NCI-H1694 treated with DMSO at 0.1 percent for 48 hours (cell line): Measurements from ENCODE around the gene MFAP3L.
"Not testable (repeated sequence)": the region's sequence is repeated elsewhere in the genome, so short reads cannot be mapped to it uniquely, and the experiment has no call there.

Source experiments
- DNase-seq: peaks from one replicate; lab custom pipeline; 2025; lab: John Stamatoyannopoulos, UW

Gene MFAP3L

DNA sequence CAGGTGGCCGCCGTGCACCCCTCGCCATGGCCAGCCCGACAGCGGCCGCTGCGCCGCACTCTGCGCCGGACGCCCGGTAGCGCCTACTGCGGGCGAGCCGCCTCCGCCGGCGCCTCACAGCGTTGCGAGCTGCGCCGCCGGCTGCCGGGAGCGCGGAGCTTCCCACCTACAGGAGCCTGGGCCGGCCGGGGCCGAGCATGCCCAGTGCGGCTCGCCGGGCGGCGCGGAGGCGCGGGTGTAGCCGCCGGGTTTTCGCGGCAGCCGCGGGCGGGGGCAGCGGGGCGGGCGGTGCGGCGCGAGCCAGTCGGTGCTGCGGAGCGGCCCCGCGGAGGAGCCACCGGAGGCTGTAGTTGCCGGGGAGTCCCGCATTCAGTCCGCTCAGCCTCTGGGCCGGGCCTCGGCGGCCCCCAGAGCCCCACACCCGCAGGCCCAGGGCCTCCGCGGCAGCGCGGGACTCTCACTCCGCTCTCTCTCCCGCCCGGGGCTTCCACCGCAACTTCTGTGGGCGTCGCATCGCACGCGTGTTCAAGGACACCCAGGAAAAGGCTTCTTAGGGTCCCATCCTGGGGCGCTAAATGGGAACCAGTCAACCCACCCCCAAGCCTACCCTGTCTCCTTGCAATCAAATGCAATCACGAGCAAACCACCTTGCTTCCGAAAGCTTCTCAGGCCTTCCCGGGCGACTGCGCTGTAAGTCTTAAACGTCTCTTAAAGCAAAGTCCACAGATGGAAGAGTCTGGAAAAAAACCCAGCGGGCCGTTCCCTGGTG lies at the start of gene MFAP3L:
MFAP3L (minus strand) TSS at position 143 of the 769 bp plus-strand sequence. CDS start 20,518 bp downstream, outside the sequence.
- DNase-seq = peak; percentile 39

GRCh38 chr4:170071196-170071595 lies 45.0 kb upstream of the MFAP3L start:
- no peak for DNase-seq

DNA sequence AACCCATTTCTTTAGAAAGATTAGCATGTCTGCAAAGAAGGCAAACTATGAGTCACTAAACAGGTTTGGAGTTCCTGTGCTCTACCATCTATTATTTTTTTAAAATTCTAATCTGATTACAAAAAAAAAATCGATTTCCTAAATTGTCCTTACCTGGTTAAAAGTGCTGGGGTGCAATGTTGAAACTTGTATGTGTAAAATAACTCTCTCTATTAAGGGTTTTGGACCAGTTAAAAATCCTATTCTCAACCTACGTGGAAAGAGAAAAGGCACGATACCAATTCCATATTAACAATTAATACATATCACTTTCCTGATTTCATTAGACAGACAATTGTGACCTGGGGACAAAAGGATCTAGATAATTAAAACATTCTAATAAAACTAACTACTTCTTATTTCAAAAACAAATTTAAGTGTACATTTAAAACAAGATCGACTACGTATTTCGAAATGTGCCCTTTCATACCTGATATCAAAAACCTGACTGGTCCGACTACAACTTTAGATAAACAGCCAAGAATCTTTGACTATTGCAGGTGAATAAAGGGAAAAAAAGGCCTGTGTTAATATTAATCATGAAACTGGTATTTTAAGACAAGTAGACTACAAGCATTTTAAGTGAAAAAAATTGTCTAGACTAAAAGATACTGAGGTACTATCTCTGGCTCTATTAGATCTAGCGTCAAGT lies 42.4 kb upstream of the MFAP3L start:
- no peak for DNase-seq

DNA sequence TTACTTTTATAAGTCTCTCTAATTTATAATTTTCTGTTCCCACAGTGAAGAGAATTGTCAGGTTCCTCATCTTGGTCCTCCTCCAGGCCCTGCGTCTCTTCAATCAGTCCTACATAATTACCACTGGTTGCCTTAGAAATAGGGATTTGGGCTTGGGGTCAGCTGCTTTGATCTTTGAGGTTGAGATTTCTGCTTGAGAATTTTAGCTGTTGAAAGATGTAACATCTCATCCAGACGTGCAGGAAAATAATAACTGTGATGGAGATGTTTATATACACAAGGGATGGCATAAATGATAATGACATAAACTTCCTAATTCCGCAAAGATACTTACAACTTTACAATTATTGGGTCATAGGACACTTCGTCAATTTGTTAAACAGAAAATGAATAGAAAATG lies 33.2 kb upstream of the MFAP3L start:
- DNase-seq = no peak

DNA sequence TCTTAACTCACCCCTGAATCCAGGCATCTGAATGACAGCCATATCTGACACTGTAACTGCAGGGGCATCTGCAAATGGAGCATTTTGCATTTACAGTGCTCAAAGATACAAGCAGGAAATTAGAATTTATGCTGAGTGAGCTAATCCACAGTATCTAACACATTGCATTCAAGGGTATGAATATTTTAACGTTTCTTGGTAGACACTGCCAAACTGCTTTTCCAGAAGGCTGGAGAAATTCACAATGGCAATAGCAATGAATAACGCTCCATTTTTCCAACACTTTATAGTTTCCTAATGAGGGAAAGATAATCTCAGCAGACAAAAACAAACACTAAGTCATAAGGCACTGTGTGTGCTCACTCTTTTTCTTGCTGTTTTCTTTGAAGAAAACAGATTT lies 32.6 kb upstream of the MFAP3L start:
- no peak for DNase-seq

DNA sequence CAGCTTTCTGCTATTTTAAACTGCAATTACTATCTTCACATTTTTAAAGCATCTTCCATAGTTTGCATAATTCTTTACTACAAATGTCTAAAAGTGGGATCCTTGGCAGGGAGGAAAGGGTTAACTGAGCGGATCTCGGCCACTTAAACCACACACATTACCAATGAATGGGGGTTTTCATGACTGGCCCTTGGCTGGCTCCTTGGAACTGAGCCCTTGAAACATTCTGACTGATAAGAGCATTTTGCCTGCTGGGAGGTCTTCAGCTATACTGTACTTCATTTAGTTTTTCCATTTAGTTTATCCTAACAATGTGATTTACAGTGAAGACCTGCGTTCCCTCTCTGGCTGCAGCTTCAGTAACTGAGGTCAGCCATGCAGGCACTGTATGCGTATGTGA lies 31.7 kb upstream of the MFAP3L start:
- DNase-seq = no peak

- DNase-seq = no peak
Observed at GRCh38 chr4:170052919-170053318, 26.7 kb upstream of the MFAP3L start.

DNA sequence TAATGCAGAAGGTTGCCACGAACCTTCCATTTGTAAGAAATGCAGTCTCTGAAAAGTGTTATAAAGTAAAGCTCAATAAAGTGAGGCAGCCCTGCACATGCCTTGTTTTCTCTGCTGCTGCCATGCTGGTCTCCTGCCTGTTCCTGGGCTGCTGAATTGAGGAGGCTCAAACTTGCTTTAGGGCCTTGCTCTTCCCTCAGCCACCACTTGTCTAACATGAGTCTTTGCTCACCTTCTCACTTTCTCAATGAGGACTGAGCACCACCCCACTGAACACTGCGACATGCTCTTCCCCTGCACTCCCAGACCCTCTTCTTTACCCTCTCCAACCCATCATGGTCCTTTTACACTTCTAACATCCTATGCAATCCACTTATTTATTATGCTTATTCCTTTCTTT lies 25.2 kb upstream of the MFAP3L start:
- no peak for DNase-seq

- no peak for DNase-seq
Observed at GRCh38 chr4:170049766-170050165, 23.6 kb upstream of the MFAP3L start.

DNA sequence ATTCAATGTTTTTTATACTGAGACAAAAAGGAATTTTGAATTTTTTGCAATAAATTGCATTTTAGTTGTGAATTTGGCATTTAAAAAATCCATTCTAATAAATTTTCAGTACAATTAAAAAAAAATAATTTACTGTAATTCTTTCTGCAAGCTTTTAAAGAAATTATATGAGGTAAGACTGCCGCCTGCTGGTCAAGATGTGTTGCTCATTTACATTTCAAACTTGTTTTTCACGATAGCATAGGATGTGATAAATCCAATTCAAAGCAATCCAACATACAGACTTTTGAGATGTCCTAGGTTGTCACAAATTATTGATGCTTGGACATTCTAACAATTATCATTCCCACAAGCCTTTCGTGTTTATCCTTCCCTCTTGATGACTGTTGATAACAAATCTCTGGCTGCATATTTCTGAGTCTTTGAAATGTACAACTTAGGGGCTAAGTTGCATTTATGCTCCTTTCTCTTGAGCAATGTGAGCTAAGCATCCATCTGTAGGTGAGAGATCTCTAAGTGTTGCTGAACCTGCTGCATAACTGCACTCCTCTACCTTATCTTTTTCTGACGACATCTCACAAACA lies 21.7 kb upstream of the MFAP3L start:
- peak; percentile 14 for DNase-seq

- not testable (repeated sequence) for DNase-seq
Observed at GRCh38 chr4:170046156-170046555, 20.0 kb upstream of the MFAP3L start.

DNA sequence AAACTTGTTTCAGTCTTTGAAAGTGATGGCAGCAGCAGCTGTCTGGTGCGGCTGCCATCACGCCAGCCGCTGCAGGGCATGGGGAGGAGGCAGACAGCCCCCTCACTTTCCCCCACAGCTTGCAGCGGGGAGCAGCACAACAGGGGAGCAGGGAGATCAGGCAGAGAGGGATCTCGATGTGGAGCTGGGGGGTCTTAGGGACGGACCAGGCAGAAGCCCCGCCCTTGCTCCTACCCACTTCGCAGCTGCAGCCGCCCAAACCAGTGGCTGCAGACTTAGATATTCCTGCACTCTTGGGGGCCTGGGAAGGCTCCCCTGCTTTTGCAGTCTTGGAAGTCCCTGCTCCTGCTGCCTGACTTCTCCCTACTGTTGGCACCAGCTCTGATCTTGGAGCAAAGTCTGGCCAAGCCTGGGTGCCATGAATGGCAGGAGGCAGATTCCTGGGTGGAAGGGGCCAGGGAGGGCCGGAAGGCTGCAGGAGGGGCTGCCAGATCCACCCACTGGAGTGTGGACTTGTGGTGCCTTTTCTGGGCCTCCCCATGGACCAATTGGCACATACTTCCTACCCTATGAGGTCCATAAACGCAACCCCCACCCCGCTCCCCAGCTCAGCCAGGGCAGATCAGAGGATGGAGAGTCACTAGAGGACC lies 14.0 kb upstream of the MFAP3L start:
- DNase-seq = no peak

- no peak for DNase-seq
Observed at GRCh38 chr4:170038769-170039168, 12.6 kb upstream of the MFAP3L start.

GRCh38 chr4:170038232-170038631 lies 12.0 kb upstream of the MFAP3L start:
- DNase-seq = no peak

- DNase-seq = no peak
Observed at GRCh38 chr4:170037481-170037880, 11.3 kb upstream of the MFAP3L start.

DNA sequence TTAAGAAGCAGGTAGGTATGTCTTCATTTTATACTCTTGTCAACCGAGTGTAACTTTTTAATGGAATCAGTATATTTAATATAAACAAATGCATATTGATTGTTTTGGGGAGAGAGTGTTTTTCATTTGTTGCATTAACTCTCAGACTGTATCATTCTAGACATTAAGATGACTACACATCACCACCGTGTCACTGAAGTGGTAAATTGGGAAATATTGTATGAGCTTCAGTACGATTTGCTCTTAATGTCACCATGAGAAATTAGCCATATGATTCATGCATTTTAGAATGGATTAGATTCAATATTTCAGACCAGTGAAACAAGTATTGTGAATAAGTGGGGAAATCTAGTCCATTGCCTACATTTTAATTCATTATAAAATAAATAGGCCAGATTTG lies 9.7 kb upstream of the MFAP3L start:
- no peak for DNase-seq

DNA sequence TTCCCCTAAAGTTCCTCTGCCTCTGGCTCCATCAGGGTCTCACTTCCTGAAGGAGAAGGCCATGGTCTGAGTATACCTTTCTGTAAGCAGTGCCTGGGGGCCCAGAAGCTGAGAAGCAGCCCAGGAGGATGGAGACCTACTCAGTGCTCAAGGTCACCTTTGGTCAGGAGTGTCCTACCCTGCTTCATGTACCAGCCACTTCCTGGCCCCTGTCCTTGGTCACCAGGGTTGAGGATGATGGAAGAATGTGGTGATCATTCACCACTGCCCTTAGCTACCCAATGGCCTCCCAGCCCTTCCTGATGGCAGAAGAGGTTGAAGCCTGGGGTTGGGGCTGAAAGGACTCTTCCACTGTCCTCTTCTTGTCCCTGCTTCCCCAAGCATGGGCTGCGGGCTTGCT lies 9.0 kb upstream of the MFAP3L start:
- no peak for DNase-seq

- no peak for DNase-seq
Observed at GRCh38 chr4:170033999-170034398, 7.8 kb upstream of the MFAP3L start.

DNA sequence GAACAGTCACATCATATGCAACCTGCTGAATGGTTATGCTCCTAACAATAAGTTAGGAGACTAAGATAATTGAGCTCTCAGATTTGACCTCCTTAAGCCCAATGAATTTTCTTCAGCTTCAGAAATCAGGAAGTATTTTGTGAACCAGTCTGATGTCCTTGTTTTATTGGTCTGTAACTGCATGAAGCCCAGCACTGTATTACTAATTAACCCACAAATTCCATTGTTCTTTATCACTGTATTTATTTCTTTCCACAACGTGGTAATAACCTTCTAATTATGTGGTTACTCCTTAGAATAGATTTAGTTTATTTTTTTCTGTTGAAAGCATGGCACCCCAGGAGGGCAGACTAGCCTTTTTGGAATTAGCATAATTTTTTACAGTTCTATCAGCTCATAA lies 3.9 kb upstream of the MFAP3L start:
- no peak for DNase-seq

- peak; percentile 61 for DNase-seq
Observed at GRCh38 chr4:170027181-170027829, 1.1 kb upstream of the MFAP3L start.

- no peak for DNase-seq
Observed at GRCh38 chr4:170025523-170026252, 507 bp downstream of the MFAP3L start.

- DNase-seq = no peak
Observed at GRCh38 chr4:170022211-170022610, 4.0 kb downstream of the MFAP3L start.
